H1 (cell line): ENCODE measurements around the gene UROC1. TPM values are rescaled to one million over a fixed set of nuclear protein-coding genes. Genes with fewer than 3 reads are reported as not detected.

Experiments used
- RFX5 ChIP-seq: IDR thresholded peaks from 2 replicates; pipeline ENCODE4 v1.6.1; 2011; ENCODE audit warnings: low read depth, low read length, improper control_type of control experiment, borderline replicate concordance
- SRF ChIP-seq: IDR thresholded peaks from 2 replicates; pipeline ENCODE4 v1.6.1; 2011; ENCODE audit warnings: mild to moderate bottlenecking, low read depth, low read length, moderate library complexity
- polyA plus RNA-seq, 7 experiments: library from polyadenylated mRNA; depleted of rRNA in 3 of 7; stranded (reverse) in 5 of 7; unstranded in 2 of 7; fragments of >200 nt in 5 of 7; fragments of 200-250 nt in 2 of 7; gene quantifications; 1 replicate in 5 of 7; 2 replicates in 1 of 7; 4 replicates in 1 of 7; pipeline versions ENCODE4 v1.2.1 to v1.2.3, GENCODE V29; 2011 to 2013; ENCODE audit warnings: missing spikeins in 2 of 7, mixed read lengths in 2 of 7
- total RNA-seq: library from RNA; stranded (reverse); fragmentation: NEBNext Ultra II Directional; extraction: Animal tissue kit (Norgen Biotek cat#: 25700); gene quantifications from 2 replicates; pipeline ENCODE4 v1.2.1, GENCODE V29; 2021

UROC1 gene
- total and polyA plus RNA-seq, 2 of the 8 experiments (the other 6 are each of a cell fraction or from before 2014, with no cell fraction given): 0.03 TPM; not detected in 1

DNA sequence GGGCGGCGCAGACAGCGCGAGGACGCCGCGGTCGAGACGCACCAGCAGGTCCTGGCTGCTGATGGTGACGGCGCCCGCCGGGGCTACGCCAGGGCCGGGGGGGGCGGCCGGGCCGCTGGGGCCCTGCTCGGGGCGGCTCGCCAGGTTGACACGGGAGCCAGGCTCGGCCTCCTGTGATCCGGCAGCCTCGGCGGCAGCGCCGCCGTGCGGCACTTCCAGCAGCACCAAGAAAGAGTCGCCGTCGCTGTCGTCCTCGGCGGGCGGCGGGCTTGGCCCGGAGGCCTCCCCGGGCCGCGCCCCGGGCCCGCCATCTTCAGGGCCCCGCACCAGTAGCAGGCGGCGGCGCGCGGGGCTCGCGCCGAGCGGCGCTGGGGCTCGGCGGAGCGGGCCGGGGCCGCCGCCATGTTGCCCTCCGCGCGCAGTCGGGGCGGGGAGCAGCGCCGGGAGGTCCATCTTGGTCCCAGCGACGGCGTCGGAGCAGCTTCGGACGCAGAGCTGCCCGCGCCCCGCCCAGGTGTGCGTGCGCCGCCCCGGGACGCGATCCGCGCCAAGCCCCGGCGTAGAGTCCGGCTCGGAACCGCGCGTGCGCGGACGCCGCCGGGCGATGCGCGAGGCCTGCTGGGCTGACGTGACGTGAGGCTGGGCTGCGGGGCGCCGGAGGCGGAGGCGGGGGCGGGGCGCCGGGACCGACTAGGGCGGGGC lies 42.0 kb downstream of the UROC1 start, which contains the start of gene ZXDC (continued):
- TF ChIP-seq SRF (no peak), RFX5 (no peak)
- TF ChIP-seq, all 59 proteins: peak for 15
